ENCODE measurements around the gene MIER2.
"Not testable (repeated sequence)": the region's sequence is repeated elsewhere in the genome, so short reads cannot be mapped to it uniquely, and the experiment has no call there.

The MIER2 gene

DNA sequence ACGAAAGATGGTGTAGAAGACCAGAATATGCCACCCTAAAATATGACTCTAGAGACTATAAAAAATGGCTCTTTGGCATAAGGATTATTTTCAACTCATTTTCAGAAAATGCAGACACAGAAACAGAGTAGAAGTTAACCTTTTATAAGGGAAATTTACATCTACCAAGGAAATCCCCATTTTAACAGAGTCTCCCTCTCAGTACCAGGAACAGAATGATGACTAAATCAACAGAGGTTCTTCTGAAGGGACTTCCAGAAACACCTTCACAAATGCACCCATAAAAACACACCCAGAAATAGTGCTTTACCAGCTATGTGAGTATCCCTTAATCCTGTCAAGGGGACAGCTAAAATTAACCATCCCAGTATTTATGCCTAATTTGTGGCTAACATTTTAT, 82.5 kb downstream of the MIER2 start:
- Mint-ChIP-seq H3K36me3 (ENCODE audit: insufficient read depth) (peaks cover 3% of the 10 kb centered on the region), H3K27ac (no peak overlapping the region), H3K27me3 (peaks cover 35 to 55% of the 10 kb centered on the region in 2 donors), H3K4me1 (ENCODE audit: low read depth in 2 of 2) (peaks cover 4 to 6% of the 10 kb centered on the region in 2 donors), H3K9me3 (no peaks in the 10 kb centered on the region), H3K4me3 (no peak overlapping the region)
- no peak for DNase-seq
- no peak for ATAC-seq (replicated peaks)

DNA sequence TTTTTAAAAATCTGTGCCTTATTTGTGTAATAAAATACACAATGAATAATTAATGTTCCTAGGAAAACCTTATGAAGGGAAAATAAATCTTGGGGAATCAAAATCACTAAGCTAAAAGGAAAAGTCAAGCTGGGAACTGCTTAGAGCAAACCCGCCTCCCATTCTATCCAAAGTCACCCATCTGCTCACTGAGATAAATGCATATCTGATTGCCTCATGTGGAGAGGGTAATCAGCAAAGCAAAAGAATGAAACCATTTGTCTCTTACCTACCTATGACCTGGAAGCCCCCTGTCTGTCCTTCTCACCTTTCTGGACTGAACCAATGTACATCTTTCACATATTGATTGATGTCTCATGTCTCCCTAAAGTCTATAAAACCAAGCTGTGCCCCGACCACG, 87.8 kb downstream of the MIER2 start:
- not testable (repeated sequence) for H3K4me1 Mint-ChIP-seq (ENCODE audit: low read depth in 2 of 2); H3K9me3 Mint-ChIP-seq; DNase-seq; ATAC-seq (replicated peaks); H3K4me3 Mint-ChIP-seq; H3K36me3 Mint-ChIP-seq (ENCODE audit: insufficient read depth); H3K27ac Mint-ChIP-seq
- H3K27me3 Mint-ChIP-seq: peaks cover 25 to 66% of the 10 kb centered on the region in 2 donors
